Natural killer cell treated with Interleukin-12 subunit alpha and Interleukin-12 subunit beta and Interleukin-15 and Interleukin-18, amount 100 ng/mL, for 72 hours (primary cell): ENCODE data around the gene OR10A2. TPM values are rescaled to one million over a fixed set of nuclear protein-coding genes. Genes with fewer than 3 reads are reported as not detected.

Source experiments
- ATAC-seq, 2 donors: fragments of 150-1000 bp; cut with Tn5 transposase in 1 of 2; sonication (Bioruptor Pico), chemical (Tn5 transposase) in 1 of 2; 2 replicates each; pipeline ENCODE4 v1.10.0; 2021
- DNase-seq: peaks from one replicate; pipeline ENCODE4 v3.0.0; 2022; ENCODE audit warnings: low spot score
- H3K27ac Mint-ChIP-seq, 2 donors: 1 replicate in 1 of 2; 2 replicates in 1 of 2; pipeline ENCODE4 v1.8.0; 2022; ENCODE audit warnings: mixed read lengths in 2 of 2, mild to moderate bottlenecking in 1 of 2, moderate library complexity in 1 of 2
- H3K27me3 Mint-ChIP-seq, 2 donors: 1 replicate in 1 of 2; 2 replicates in 1 of 2; pipeline ENCODE4 v1.8.0; 2022; ENCODE audit warnings: mixed read lengths in 2 of 2
- H3K36me3 Mint-ChIP-seq: one replicate; pipeline ENCODE4 v1.8.0; 2022; ENCODE audit warnings: mixed read lengths
- H3K4me1 Mint-ChIP-seq, 2 donors: 1 replicate in 1 of 2; 2 replicates in 1 of 2; pipeline ENCODE4 v1.8.0; 2022; ENCODE audit warnings: low read depth in 2 of 2, mixed read lengths in 2 of 2, mild to moderate bottlenecking in 1 of 2
- H3K4me3 Mint-ChIP-seq: one replicate; pipeline ENCODE4 v1.8.0; 2022; ENCODE audit warnings: mixed read lengths
- H3K9me3 Mint-ChIP-seq: 2 replicates; pipeline ENCODE4 v1.8.0; 2022; ENCODE audit warnings: mixed read lengths
- total RNA-seq, 2 donors: library from RNA; stranded (reverse); gene quantifications; one replicate each; pipeline ENCODE4 v1.2.3, GENCODE V29; 2022

The OR10A2 gene
- total RNA-seq, result not detected

- Mint-ChIP-seq H3K4me1 (no peaks in the 10 kb centered on the region), H3K36me3 (no peaks in the 10 kb centered on the region), H3K9me3 (no peaks in the 10 kb centered on the region), H3K4me3 (no peak within 1 kb of the TSS), H3K27ac (no peak within 1 kb of the TSS), H3K27me3 (peaks cover 11 to 20% of the 10 kb centered on the region in 2 donors)
- no peak for ATAC-seq
- DNase-seq, result no peak
Observed at GRCh38 chr11:6862961-6863360, at the start of gene OR10A2. Gene OR10A2 (plus strand): TSS chr11:6863057. CDS start chr11:6869755, 6,698 bp downstream.

- no peaks in the 10 kb centered on the region for H3K4me1 Mint-ChIP-seq
- H3K27ac Mint-ChIP-seq, result no peak overlapping the region
- DNase-seq (no peak), ATAC-seq (no peak)
- H3K9me3 Mint-ChIP-seq, result no peaks in the 10 kb centered on the region
- peaks cover 23 to 30% of the 10 kb centered on the region in 2 donors for H3K27me3 Mint-ChIP-seq
- H3K36me3 Mint-ChIP-seq, result no peaks in the 10 kb centered on the region
- H3K4me3 Mint-ChIP-seq, result no peak overlapping the region
Observed at GRCh38 chr11:6813656-6814055, 49.2 kb upstream of the OR10A2 start.

GRCh38 chr11:6817694-6818093 is 45.2 kb upstream of the OR10A2 start:
- Mint-ChIP-seq H3K4me3 (no peak overlapping the region), H3K4me1 (no peaks in the 10 kb centered on the region)
- ATAC-seq, result no peak

GRCh38 chr11:6818967-6819366 is 43.9 kb upstream of the OR10A2 start:
- Mint-ChIP-seq H3K27me3 (peaks cover 12 to 40% of the 10 kb centered on the region in 2 donors), H3K27ac (no peak overlapping the region), H3K36me3 (no peaks in the 10 kb centered on the region), H3K4me3 (no peak overlapping the region), H3K4me1 (no peaks in the 10 kb centered on the region), H3K9me3 (no peaks in the 10 kb centered on the region)
- ATAC-seq (peak in 1 of 2 donors; percentile 15), DNase-seq (no peak)

More at GRCh38 chr11:6817694-6818093, 45.2 kb upstream of the OR10A2 start:
- H3K36me3 Mint-ChIP-seq, result no peaks in the 10 kb centered on the region
- peaks cover 16 to 35% of the 10 kb centered on the region in 2 donors for H3K27me3 Mint-ChIP-seq
- no peak overlapping the region for H3K27ac Mint-ChIP-seq
- no peaks in the 10 kb centered on the region for H3K9me3 Mint-ChIP-seq
- DNase-seq, result no peak

GRCh38 chr11:6824136-6824823 is 38.6 kb upstream of the OR10A2 start:
- Mint-ChIP-seq H3K27me3 (peaks cover 20 to 41% of the 10 kb centered on the region in 2 donors), H3K4me3 (no peak overlapping the region), H3K27ac (no peak overlapping the region), H3K9me3 (no peaks in the 10 kb centered on the region), H3K4me1 (no peaks in the 10 kb centered on the region), H3K36me3 (no peaks in the 10 kb centered on the region)
- no peak for DNase-seq
- ATAC-seq, result peak in 1 of 2 donors; percentile 32

- Mint-ChIP-seq H3K27me3 (peaks cover 17 to 36% of the 10 kb centered on the region in 2 donors), H3K9me3 (no peaks in the 10 kb centered on the region), H3K4me3 (no peak overlapping the region), H3K4me1 (no peaks in the 10 kb centered on the region), H3K36me3 (no peaks in the 10 kb centered on the region), H3K27ac (no peak overlapping the region)
- ATAC-seq (no peak), DNase-seq (no peak)
Observed at GRCh38 chr11:6825231-6825744, 37.6 kb upstream of the OR10A2 start.

GRCh38 chr11:6828103-6828502 is 34.8 kb upstream of the OR10A2 start:
- Mint-ChIP-seq H3K9me3 (no peaks in the 10 kb centered on the region), H3K27me3 (peaks cover 16 to 19% of the 10 kb centered on the region in 2 donors), H3K27ac (no peak overlapping the region), H3K36me3 (no peaks in the 10 kb centered on the region), H3K4me1 (no peaks in the 10 kb centered on the region), H3K4me3 (no peak overlapping the region)
- no peak for ATAC-seq
- no peak for DNase-seq

- H3K36me3 Mint-ChIP-seq, result no peaks in the 10 kb centered on the region
- ATAC-seq (no peak), DNase-seq (no peak)
- H3K9me3 Mint-ChIP-seq, result no peaks in the 10 kb centered on the region
- H3K4me1 Mint-ChIP-seq, result no peaks in the 10 kb centered on the region
- H3K27ac Mint-ChIP-seq, result no peak overlapping the region
- H3K4me3 Mint-ChIP-seq, result no peak overlapping the region
- peaks cover 0 to 11% of the 10 kb centered on the region in 2 donors for H3K27me3 Mint-ChIP-seq
Observed at GRCh38 chr11:6833356-6833755, 29.5 kb upstream of the OR10A2 start.

- DNase-seq, result no peak
- Mint-ChIP-seq H3K27ac (no peak overlapping the region), H3K4me1 (no peaks in the 10 kb centered on the region), H3K9me3 (no peaks in the 10 kb centered on the region), H3K4me3 (no peak overlapping the region), H3K27me3 (peaks cover 0 to 11% of the 10 kb centered on the region in 2 donors), H3K36me3 (no peaks in the 10 kb centered on the region)
- no peak for ATAC-seq
Observed at GRCh38 chr11:6834021-6834420, 28.8 kb upstream of the OR10A2 start.

GRCh38 chr11:6841694-6842093 is 21.2 kb upstream of the OR10A2 start:
- no peaks in the 10 kb centered on the region for H3K9me3 Mint-ChIP-seq
- ATAC-seq (no peak), DNase-seq (no peak)
- no peaks in the 10 kb centered on the region for H3K36me3 Mint-ChIP-seq
- no peaks in the 10 kb centered on the region for H3K4me1 Mint-ChIP-seq
- peaks cover 24 to 35% of the 10 kb centered on the region in 2 donors for H3K27me3 Mint-ChIP-seq
- no peak overlapping the region for H3K27ac Mint-ChIP-seq
- no peak overlapping the region for H3K4me3 Mint-ChIP-seq

- H3K4me1 Mint-ChIP-seq, result no peaks in the 10 kb centered on the region
- H3K27ac Mint-ChIP-seq, result no peak overlapping the region
- no peak for DNase-seq
- no peak for ATAC-seq
- no peak overlapping the region for H3K4me3 Mint-ChIP-seq
- no peaks in the 10 kb centered on the region for H3K36me3 Mint-ChIP-seq
- peaks cover 27 to 40% of the 10 kb centered on the region in 2 donors for H3K27me3 Mint-ChIP-seq
- H3K9me3 Mint-ChIP-seq, result no peaks in the 10 kb centered on the region
Observed at GRCh38 chr11:6843670-6844069, 19.2 kb upstream of the OR10A2 start.

GRCh38 chr11:6844356-6844755 is 18.5 kb upstream of the OR10A2 start:
- H3K9me3 Mint-ChIP-seq, result no peaks in the 10 kb centered on the region
- H3K4me3 Mint-ChIP-seq, result no peak overlapping the region
- ATAC-seq (no peak), DNase-seq (no peak)
- H3K36me3 Mint-ChIP-seq, result no peaks in the 10 kb centered on the region
- peaks cover 27 to 40% of the 10 kb centered on the region in 2 donors for H3K27me3 Mint-ChIP-seq
- no peaks in the 10 kb centered on the region for H3K4me1 Mint-ChIP-seq
- H3K27ac Mint-ChIP-seq, result no peak overlapping the region

- Mint-ChIP-seq H3K4me1 (no peaks in the 10 kb centered on the region), H3K4me3 (no peak within 1 kb of the TSS), H3K36me3 (no peaks in the 10 kb centered on the region), H3K9me3 (peaks cover under 1% of the 10 kb centered on the region), H3K27me3 (peaks cover 29 to 40% of the 10 kb centered on the region in 2 donors), H3K27ac (no peak within 1 kb of the TSS)
- DNase-seq, result no peak
- no peak for ATAC-seq
Observed at GRCh38 chr11:6845383-6845782, 17.5 kb upstream of the OR10A2 start, which contains the start of gene OR10A5. Gene OR10A5 (plus strand): TSS chr11:6845683. CDS start chr11:6845683, 0 bp downstream.

- DNase-seq (no peak), ATAC-seq (no peak)
- Mint-ChIP-seq H3K27me3 (peaks cover 19 to 21% of the 10 kb centered on the region in 2 donors), H3K27ac (no peak overlapping the region), H3K36me3 (peaks cover 6% of the 10 kb centered on the region), H3K4me3 (no peak overlapping the region), H3K9me3 (peaks cover 10% of the 10 kb centered on the region), H3K4me1 (no peaks in the 10 kb centered on the region)
Observed at GRCh38 chr11:6850526-6850925, 12.3 kb upstream of the OR10A2 start.
